ENCODE measurements around the gene TCAIM. TPM values are rescaled to one million over a fixed set of nuclear protein-coding genes. Genes with fewer than 3 reads are reported as not detected.

TCAIM gene
- total RNA-seq, 1 experiment from 2014 or later = 23.8 TPM

- no peak overlapping the region for H3K56ac ChIP-seq (ENCODE audit: insufficient read length, low read depth, low read length)
- H3K4me2 ChIP-seq (ENCODE audit: insufficient read depth, insufficient read length, low read length) = no peak overlapping the region
- Mint-ChIP-seq H3K4me1 (no peaks in the 10 kb centered on the region), H3K27me3 (ENCODE audit: low read depth) (no peaks in the 10 kb centered on the region), H3K27ac (no peak overlapping the region), H3K9me3 (no peaks in the 10 kb centered on the region; a peak in 2 of 5 replicates), H3K4me3 (no peak overlapping the region), H3K36me3 (ENCODE audit: insufficient read depth in 1 of 3, low read depth in 3 of 3) (peaks cover 65 to 76% (median 75%) of the 10 kb centered on the region in 3 experiments)
- H3K27me3 ChIP-seq (ENCODE audit: insufficient read depth, low read length) = no peaks in the 10 kb centered on the region
- no peak overlapping the region for H2AFZ ChIP-seq (ENCODE audit: low read length)
- no peaks in the 10 kb centered on the region for H3K23me2 ChIP-seq (ENCODE audit: insufficient read length, low read depth, low read length, poor library complexity, severe bottlenecking)
- H3K79me2 ChIP-seq (ENCODE audit: insufficient read depth, low read length) = no peaks in the 10 kb centered on the region
- H3K23ac ChIP-seq (ENCODE audit: insufficient read length, low read depth, low read length) = no peak overlapping the region
- H3K4ac ChIP-seq (ENCODE audit: low read depth, low read length) = no peak overlapping the region
- H3K4me1 ChIP-seq (ENCODE audit: insufficient read depth, low read length) = no peaks in the 10 kb centered on the region
- no peak overlapping the region for H2BK20ac ChIP-seq (ENCODE audit: low read depth, low read length, poor library complexity, severe bottlenecking)
- H3K18ac ChIP-seq (ENCODE audit: insufficient read length, low read depth, low read length) = no peak overlapping the region
- H3K27ac ChIP-seq (ENCODE audit: insufficient read length, low read depth, low read length) = no peak overlapping the region
- H3K9ac ChIP-seq (ENCODE audit: extremely low read depth, insufficient read length, low read length) = no peak overlapping the region
- no peak overlapping the region for H4K8ac ChIP-seq (replicated peaks; ENCODE audit: insufficient read length, low read depth, low read length)
- no peak overlapping the region for H2BK5ac ChIP-seq (ENCODE audit: insufficient read length, low read length)
- H2AK5ac ChIP-seq (ENCODE audit: insufficient read length, low read length) = no peak overlapping the region
- TF ChIP-seq, protein P1, sequence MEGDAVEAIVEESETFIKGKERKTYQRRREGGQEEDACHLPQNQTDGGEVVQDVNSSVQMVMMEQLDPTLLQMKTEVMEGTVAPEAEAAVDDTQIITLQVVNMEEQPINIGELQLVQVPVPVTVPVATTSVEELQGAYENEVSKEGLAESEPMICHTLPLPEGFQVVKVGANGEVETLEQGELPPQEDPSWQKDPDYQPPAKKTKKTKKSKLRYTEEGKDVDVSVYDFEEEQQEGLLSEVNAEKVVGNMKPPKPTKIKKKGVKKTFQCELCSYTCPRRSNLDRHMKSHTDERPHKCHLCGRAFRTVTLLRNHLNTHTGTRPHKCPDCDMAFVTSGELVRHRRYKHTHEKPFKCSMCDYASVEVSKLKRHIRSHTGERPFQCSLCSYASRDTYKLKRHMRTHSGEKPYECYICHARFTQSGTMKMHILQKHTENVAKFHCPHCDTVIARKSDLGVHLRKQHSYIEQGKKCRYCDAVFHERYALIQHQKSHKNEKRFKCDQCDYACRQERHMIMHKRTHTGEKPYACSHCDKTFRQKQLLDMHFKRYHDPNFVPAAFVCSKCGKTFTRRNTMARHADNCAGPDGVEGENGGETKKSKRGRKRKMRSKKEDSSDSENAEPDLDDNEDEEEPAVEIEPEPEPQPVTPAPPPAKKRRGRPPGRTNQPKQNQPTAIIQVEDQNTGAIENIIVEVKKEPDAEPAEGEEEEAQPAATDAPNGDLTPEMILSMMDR (conservative IDR thresholded peaks at IDR 0.05) = no peak
- no peak overlapping the region for H2BK120ac ChIP-seq (ENCODE audit: low read depth, low read length, poor library complexity, severe bottlenecking)
- H3K79me1 ChIP-seq (ENCODE audit: insufficient read depth, low read depth, low read length, poor library complexity, severe bottlenecking) = no peaks in the 10 kb centered on the region
- no peak overlapping the region for H2BK15ac ChIP-seq (ENCODE audit: low read depth, low read length)
- no peak overlapping the region for H4K91ac ChIP-seq (ENCODE audit: insufficient read length, low read depth, low read length)
- no peak overlapping the region for H2BK12ac ChIP-seq (ENCODE audit: insufficient read length, low read depth, low read length)
- no peak overlapping the region for H3K14ac ChIP-seq (ENCODE audit: insufficient read depth, low read length)
- H3K9me3 ChIP-seq (ENCODE audit: control insufficient read depth, low read depth, low read length) = no peaks in the 10 kb centered on the region
- H3T11ph ChIP-seq (ENCODE audit: low read length) = no peak overlapping the region
- no CpG with 5 or more reads among the region's 5 CpGs for WGBS (ENCODE audit: extremely low coverage, insufficient read length, low lambda C conversion rate)
- no peaks in the 10 kb centered on the region for H4K20me1 ChIP-seq (ENCODE audit: control insufficient read depth, insufficient read depth, insufficient read length)
- no peak for DNase-seq
- H4K5ac ChIP-seq (ENCODE audit: insufficient read length, low read depth, low read length) = no peak overlapping the region
Observed at GRCh38 chr3:44446929-44447328, 108.4 kb downstream of the TCAIM start.

Measured in H9 (cell line).